ENCODE results near the gene OR52E6.

The OR52E6 gene

GRCh38 chr11:5796541-5796940 lies 45.2 kb downstream of the OR52E6 start:
- DNase-seq (ENCODE audit: low spot score): peak; percentile 8

GRCh38 chr11:5791165-5791564 lies 50.5 kb downstream of the OR52E6 start, which contains the start of gene OR52N1:
OR52N1 (minus strand) TSS chr11:5791265; CDS start chr11:5788816, 2,449 bp downstream.
- no peak for DNase-seq (ENCODE audit: low spot score)

Measured in SW480 (cell line).